H1 (cell line): Measurements from ENCODE around the gene NR1H3. TPM values are rescaled to one million over a fixed set of nuclear protein-coding genes. Genes with fewer than 3 reads are reported as not detected.

Experiments used
- CTCF ChIA-PET: fragments of 300-600 bp; sonication (Branson Sonifier 250); formaldehyde crosslinking; loops from one replicate; lab custom pipeline; 2021; ENCODE audit not compliant: partially characterized antibody; lab: Charles Lee
- POLR2A ChIA-PET: fragments of 300-600 bp; sonication (Branson Sonifier 250); formaldehyde crosslinking; loops from one replicate; lab custom pipeline; 2021; ENCODE audit warnings: inconsistent platforms; ENCODE audit not compliant: partially characterized antibody; lab: Charles Lee
- DNase-seq, 2 experiments: peaks; one replicate each; pipeline versions ENCODE4 v3.0.0 to v3.0.0-alpha.2; 2010 to 2022; ENCODE audit warnings: low spot score in 2 of 2, low read depth in 1 of 2, mixed read lengths in 1 of 2
- FAIRE-seq: peaks from 2 replicates; lab custom pipeline; 2011; peaks lifted over from hg19 to GRCh38; lab: Jason Lieb, UNC
- H2AFZ ChIP-seq: 2 replicates; pipeline ENCODE4 v1.8.1; 2012; ENCODE audit warnings: low read length, inconsistent platforms
- H2AK5ac ChIP-seq: 2 replicates; pipeline ENCODE4 v1.6.1; 2013; ENCODE audit warnings: low read depth, low read length
- H2BK120ac ChIP-seq: replicated peaks from 2 replicates; pipeline ENCODE3; 2013; ENCODE audit warnings: low read depth, low read length, inconsistent platforms
- H2BK12ac ChIP-seq: 2 replicates; pipeline ENCODE4 v1.6.1; 2013; ENCODE audit warnings: low read depth, low read length
- H2BK15ac ChIP-seq: 2 replicates; pipeline ENCODE4 v1.6.1; 2013; ENCODE audit warnings: low read length
- H2BK20ac ChIP-seq: 2 replicates; pipeline ENCODE4 v1.6.1; 2013; ENCODE audit warnings: low read length
- H2BK5ac ChIP-seq: 2 replicates; pipeline ENCODE4 v1.6.1; 2013; ENCODE audit warnings: low read depth, low read length
- H3K14ac ChIP-seq: 2 replicates; pipeline ENCODE4 v1.6.1; 2013; ENCODE audit warnings: inconsistent platforms; ENCODE audit not compliant: insufficient read length
- H3K18ac ChIP-seq: 2 replicates; pipeline ENCODE4 v1.6.1; 2013; ENCODE audit warnings: low read length; ENCODE audit errors: extremely low read depth
- H3K23ac ChIP-seq: 2 replicates; pipeline ENCODE4 v1.6.1; 2013; ENCODE audit warnings: inconsistent platforms; ENCODE audit not compliant: insufficient read length
- H3K23me2 ChIP-seq: 2 replicates; pipeline ENCODE4 v1.6.1; 2013; ENCODE audit warnings: low read depth, low read length
- H3K27ac ChIP-seq: 2 replicates; pipeline ENCODE4 v1.6.1; 2011; ENCODE audit warnings: low read depth, low read length, inconsistent platforms
- H3K27me3 ChIP-seq, 4 experiments: replicated peaks in 1 of 4; 1 replicate in 1 of 4; 2 replicates in 3 of 4; pipeline versions ENCODE4 v1.6.1 to v1.8.1; 2011 to 2013; ENCODE audit warnings: low read length in 3 of 4, mild to moderate bottlenecking in 3 of 4, inconsistent platforms in 2 of 4, mixed read lengths in 2 of 4, moderate library complexity in 1 of 4; ENCODE audit not compliant: control insufficient read depth in 3 of 4, insufficient read depth in 3 of 4; ENCODE audit errors: extremely low read depth in 1 of 4
- H3K36me3 ChIP-seq, 4 experiments: 2 replicates each; pipeline versions ENCODE4 v1.6.1 to v1.8.1; 2011 to 2013; ENCODE audit warnings: mild to moderate bottlenecking in 4 of 4, low read length in 3 of 4, moderate library complexity in 2 of 4, control low read depth in 1 of 4, inconsistent platforms in 1 of 4; ENCODE audit not compliant: insufficient read depth in 4 of 4, control insufficient read depth in 2 of 4
- H3K4ac ChIP-seq: replicated peaks from 2 replicates; pipeline ENCODE3; 2013; ENCODE audit warnings: low read length, low read depth, mixed read lengths, inconsistent platforms; ENCODE audit not compliant: insufficient read length
- H3K4me1 ChIP-seq, 4 experiments: replicated peaks in 1 of 4; 1 replicate in 1 of 4; 2 replicates in 3 of 4; pipeline versions ENCODE4 v1.6.1 to v1.8.1; 2011 to 2013; ENCODE audit warnings: low read length in 3 of 4, inconsistent platforms in 2 of 4, mixed read lengths in 1 of 4; ENCODE audit not compliant: insufficient read depth in 4 of 4, control insufficient read depth in 3 of 4
- H3K4me2 ChIP-seq, 2 experiments: 2 replicates each; pipeline versions ENCODE4 v1.6.1 to v1.8.1; 2011 to 2013; ENCODE audit warnings: low read depth in 2 of 2, low read length in 2 of 2, control low read depth in 1 of 2, inconsistent platforms in 1 of 2, mild to moderate bottlenecking in 1 of 2; ENCODE audit not compliant: insufficient read depth in 1 of 2
- H3K4me3 ChIP-seq, 4 experiments: fragments of 200-600, 300-600 bp in 1 of 4; sonication (generic), shearing (Covaris generic), sonication (Bioruptor Twin) in 1 of 4; 2 replicates each; pipeline versions ENCODE4 v1.5.1 to v1.8.1; 2011 to 2016; ENCODE audit warnings: low read length in 4 of 4, low read depth in 3 of 4, control low read depth in 2 of 4, inconsistent platforms in 2 of 4, mild to moderate bottlenecking in 2 of 4, mixed read lengths in 1 of 4, moderate library complexity in 1 of 4; ENCODE audit not compliant: insufficient read depth in 2 of 4; ENCODE audit errors: extremely low read depth in 1 of 4
- H3K56ac ChIP-seq: replicated peaks from 2 replicates; pipeline ENCODE3; 2013; ENCODE audit warnings: low read depth, mild to moderate bottlenecking, mixed read lengths, low read length, inconsistent platforms; ENCODE audit not compliant: insufficient read length
- H3K79me1 ChIP-seq: 2 replicates; pipeline ENCODE4 v1.6.1; 2013; ENCODE audit warnings: low read depth, low read length, control low read depth
- H3K79me2 ChIP-seq, 2 experiments: 2 replicates each; pipeline versions ENCODE4 v1.6.1 to v1.8.1; 2012 to 2013; ENCODE audit warnings: low read length in 2 of 2, mild to moderate bottlenecking in 2 of 2, inconsistent platforms in 1 of 2; ENCODE audit not compliant: insufficient read depth in 2 of 2, control insufficient read depth in 1 of 2
- H3K9ac ChIP-seq, 4 experiments: replicated peaks in 1 of 4; 1 replicate in 1 of 4; 2 replicates in 3 of 4; pipeline versions ENCODE4 v1.6.1 to v1.8.1; 2011 to 2013; ENCODE audit warnings: low read depth in 3 of 4, low read length in 3 of 4, control low read depth in 2 of 4, mild to moderate bottlenecking in 2 of 4, moderate library complexity in 2 of 4, inconsistent platforms in 1 of 4; ENCODE audit errors: extremely low read depth in 1 of 4
- H3K9me3 ChIP-seq, 2 experiments: 2 replicates each; pipeline versions ENCODE4 v1.6.1 to v1.8.1; 2012 to 2013; ENCODE audit warnings: mild to moderate bottlenecking in 2 of 2, moderate library complexity in 2 of 2, control low read depth in 1 of 2, inconsistent platforms in 1 of 2, low read depth in 1 of 2, low read length in 1 of 2, mixed read lengths in 1 of 2; ENCODE audit not compliant: insufficient read depth in 2 of 2
- H4K20me1 ChIP-seq, 2 experiments: replicated peaks in 1 of 2; 2 replicates each; pipeline versions ENCODE3 to v1.8.1; 2011 to 2013; ENCODE audit warnings: inconsistent platforms in 2 of 2, low read length in 2 of 2, mild to moderate bottlenecking in 1 of 2; ENCODE audit not compliant: insufficient read depth in 2 of 2, control insufficient read depth in 1 of 2
- H4K5ac ChIP-seq: 2 replicates; pipeline ENCODE4 v1.6.1; 2013; ENCODE audit warnings: low read length, low read depth, mixed read lengths, inconsistent platforms; ENCODE audit not compliant: insufficient read length
- H4K8ac ChIP-seq: 2 replicates; pipeline ENCODE4 v1.8.0; 2013; ENCODE audit warnings: mild to moderate bottlenecking, moderate library complexity, low read length, inconsistent platforms; ENCODE audit not compliant: insufficient read depth; ENCODE audit errors: extremely low read depth
- H4K91ac ChIP-seq: replicated peaks from 2 replicates; pipeline ENCODE3; 2013; ENCODE audit warnings: low read length, mixed read lengths, inconsistent platforms; ENCODE audit not compliant: insufficient read length
- BCL11A ChIP-seq, 2 experiments: IDR thresholded peaks; one replicate each; pipeline ENCODE4 v1.6.1; 2011; ENCODE audit warnings: low read depth in 2 of 2, low read length in 2 of 2, mild to moderate bottlenecking in 2 of 2
- BRCA1 ChIP-seq: IDR thresholded peaks from 2 replicates; pipeline ENCODE4 v1.6.1; 2012; ENCODE audit warnings: low read depth, low read length, improper control_type of control experiment
- CBX8 ChIP-seq: fragments of 300-800, 300-1000 bp; sonication (generic); IDR thresholded peaks from 2 replicates; pipeline ENCODE4 v1.7.1; 2016; ENCODE audit warnings: low read depth, low read length, borderline replicate concordance
- CHD2 ChIP-seq: IDR thresholded peaks from 2 replicates; pipeline ENCODE4 v1.6.1; 2012; ENCODE audit warnings: low read length, improper control_type of control experiment
- EGR1 ChIP-seq: IDR thresholded peaks from 2 replicates; pipeline ENCODE4 v1.6.1; 2011; ENCODE audit warnings: low read depth, low read length, borderline replicate concordance
- KDM4A ChIP-seq: IDR thresholded peaks from one replicate; pipeline ENCODE4 v1.7.1; 2012; ENCODE audit warnings: low read depth, mild to moderate bottlenecking, moderate library complexity, low read length, inconsistent platforms; ENCODE audit not compliant: severe bottlenecking
- NANOG ChIP-seq: IDR thresholded peaks from 2 replicates; pipeline ENCODE4 v1.6.1; 2011; ENCODE audit warnings: low read length, low read depth, mild to moderate bottlenecking, inconsistent platforms; ENCODE audit not compliant: insufficient read depth, poor library complexity, severe bottlenecking
- POLR2A ChIP-seq, 2 experiments: IDR thresholded peaks; 1 replicate in 1 of 2; 2 replicates in 1 of 2; pipeline ENCODE4 v1.6.1; 2011; ENCODE audit warnings: low read depth in 2 of 2, low read length in 2 of 2, mild to moderate bottlenecking in 2 of 2; ENCODE audit errors: control extremely low read depth in 1 of 2
- RNF2 ChIP-seq: fragments of 200-900, 300-1000 bp; sonication (generic); IDR thresholded peaks from 2 replicates; pipeline ENCODE4 v1.7.1; 2016; ENCODE audit warnings: borderline replicate concordance, low read depth, mild to moderate bottlenecking, antibody characterized with exemption, low read length; ENCODE audit not compliant: poor library complexity, severe bottlenecking; ENCODE audit errors: missing control alignments
- SIRT6 ChIP-seq: IDR thresholded peaks from one replicate; pipeline ENCODE4 v1.7.1; 2012; ENCODE audit warnings: low read length, inconsistent platforms
- WGBS, 2 experiments: shearing (Covaris generic) in 1 of 2; methylation state at CpG; one replicate each; pipeline versions ENCODE4 v1.1.6 to v1.1.7; 2013 to 2015; ENCODE audit warnings: low lambda C conversion rate in 2 of 2, mixed read lengths in 2 of 2, inconsistent platforms in 1 of 2, low coverage in 1 of 2, missing lambda C conversion rate in 1 of 2; ENCODE audit not compliant: insufficient replicate concordance in 2 of 2, insufficient coverage in 1 of 2, insufficient read length in 1 of 2; ENCODE audit errors: extremely low coverage in 1 of 2, missing lambda C conversion rate in 1 of 2; 5-methylcytosine and 5-hydroxymethylcytosine counted together
- polyA plus RNA-seq, 7 experiments: library from polyadenylated mRNA; depleted of rRNA in 3 of 7; stranded (reverse) in 5 of 7; unstranded in 2 of 7; fragments of >200 nt in 5 of 7; fragments of 200-250 nt in 2 of 7; gene quantifications; 1 replicate in 5 of 7; 2 replicates in 1 of 7; 4 replicates in 1 of 7; pipeline versions ENCODE4 v1.2.1 to v1.2.3, GENCODE V29; 2011 to 2013; ENCODE audit warnings: missing spikeins in 2 of 7, mixed read lengths in 2 of 7
- total RNA-seq: library from RNA; stranded (reverse); fragmentation: NEBNext Ultra II Directional; extraction: Animal tissue kit (Norgen Biotek cat#: 25700); gene quantifications from 2 replicates; pipeline ENCODE4 v1.2.1, GENCODE V29; 2021
- TF ChIP-seq, protein P1 (sequence below): IDR thresholded peaks from 2 replicates; pipeline ENCODE4 v1.6.1; 2011; ENCODE audit warnings: low read depth, mild to moderate bottlenecking, low read length; ENCODE audit not compliant: insufficient read depth

The NR1H3 gene
- total and polyA plus RNA-seq, 2 of the 8 experiments (the other 6 are each of a cell fraction or from before 2014, with no cell fraction given) = 19.9 to 42.1 TPM

DNA sequence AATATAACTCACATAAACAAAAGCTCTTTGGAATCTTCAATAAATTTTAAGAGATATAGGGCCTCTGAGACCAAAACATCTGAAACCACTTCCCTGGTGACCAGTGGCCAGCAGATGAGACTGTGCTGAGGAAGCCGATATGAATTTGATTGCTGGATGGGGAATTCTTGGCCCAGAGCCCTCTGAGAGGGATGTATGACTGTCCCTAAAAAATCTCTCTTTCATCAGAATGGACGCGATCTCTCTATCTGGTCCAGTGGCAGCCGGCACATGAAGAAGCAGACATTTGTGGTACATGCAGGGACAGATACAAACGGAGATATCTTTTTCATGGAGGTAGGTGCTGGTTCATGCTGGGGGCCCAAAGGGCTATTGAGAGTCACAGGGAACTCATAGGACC lies 57.2 kb downstream of the NR1H3 start:
- H2AFZ ChIP-seq = no peak overlapping the region
- no peak overlapping the region for H3K14ac ChIP-seq
- no peaks in the 10 kb centered on the region for H3K79me2 ChIP-seq
- H4K91ac ChIP-seq = no peak overlapping the region
- FAIRE-seq = no peak
- WGBS, 2 experiments = 97% methylated on average over 5 of the region's 5 CpGs; no CpG with 5 or more reads in 1 of the 2 experiments
- H3K23me2 ChIP-seq = no peaks in the 10 kb centered on the region
- H3K56ac ChIP-seq = no peak overlapping the region
- H3K18ac ChIP-seq = no peak overlapping the region
- no peak overlapping the region for H3K23ac ChIP-seq
- H3K27me3 ChIP-seq = no peaks in the 10 kb centered on the region
- H4K5ac ChIP-seq = no peak overlapping the region
- H3K4me3 ChIP-seq = no peak overlapping the region
- H3K79me1 ChIP-seq = no peaks in the 10 kb centered on the region
- H2BK15ac ChIP-seq = no peak overlapping the region
- H2BK12ac ChIP-seq = no peak overlapping the region
- no peak for DNase-seq
- TF ChIP-seq, protein P1, sequence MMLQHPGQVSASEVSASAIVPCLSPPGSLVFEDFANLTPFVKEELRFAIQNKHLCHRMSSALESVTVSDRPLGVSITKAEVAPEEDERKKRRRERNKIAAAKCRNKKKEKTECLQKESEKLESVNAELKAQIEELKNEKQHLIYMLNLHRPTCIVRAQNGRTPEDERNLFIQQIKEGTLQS = no peak
- TF ChIP-seq RNF2 = no peak
- no peak for TF ChIP-seq KDM4A
- TF ChIP-seq CHD2 = no peak
- TF ChIP-seq SIRT6 = no peak
- no peak for TF ChIP-seq POLR2A (IDR thresholded peaks at IDR 0.05; ENCODE audit: control extremely low read depth in 1 of 2, low read depth in 2 of 2, low read length in 2 of 2)
- no peak for TF ChIP-seq CBX8
- TF ChIP-seq EGR1 = no peak
- no peak for TF ChIP-seq BCL11A (IDR thresholded peaks at IDR 0.05; ENCODE audit: low read depth in 2 of 2, low read length in 2 of 2)
- TF ChIP-seq BRCA1 = no peak
- TF ChIP-seq NANOG = no peak
- H4K20me1 ChIP-seq = no peaks in the 10 kb centered on the region
- H2AK5ac ChIP-seq = no peak overlapping the region
- no peak overlapping the region for H2BK120ac ChIP-seq
- no peaks in the 10 kb centered on the region for H3K9me3 ChIP-seq
- H3K36me3 ChIP-seq = peaks cover 3 to 22% (median 16%) of the 10 kb centered on the region in 4 experiments; a peak in 6 of 8 replicates
- ChIA-PET CTCF (interaction anchor here (1.1 to 1.7 kb wide), 4 partner anchors 10 to 97 kb away, joined by 3 to 10 read pairs (median 3); no protein-coding TSS in a partner anchor), POLR2A (no interaction called here)
- H4K8ac ChIP-seq = no peak overlapping the region
- no peak overlapping the region for H3K4me2 ChIP-seq
- H2BK5ac ChIP-seq = no peak overlapping the region
- H2BK20ac ChIP-seq = no peak overlapping the region
- H3K4ac ChIP-seq = no peak overlapping the region
- H3K27ac ChIP-seq = no peak overlapping the region
- no peaks in the 10 kb centered on the region for H3K4me1 ChIP-seq
- H3K9ac ChIP-seq = no peak overlapping the region
